Effector CD4-positive, alpha-beta T cell (primary cell): ENCODE data around the gene SMR3A. TPM values are rescaled to one million over a fixed set of nuclear protein-coding genes. Genes with fewer than 3 reads are reported as not detected.

Experiments used
- DNase-seq: peaks from one replicate; pipeline ENCODE4 v3.0.0-alpha.2; 2020
- total RNA-seq: gene quantifications from one replicate; lab custom pipeline; 2026; lab: John Stamatoyannopoulos, UW

SMR3A gene
- not detected for total RNA-seq

- no peak for DNase-seq
Observed at GRCh38 chr4:70360460-70360859, at the start of gene SMR3A. TSS of gene SMR3A (plus strand) at chr4:70360760. CDS start at chr4:70362116, 1,356 bp downstream.

- no peak for DNase-seq
Observed at GRCh38 chr4:70313736-70314135, 46.8 kb upstream of the SMR3A start.

GRCh38 chr4:70315928-70316327 lies 44.6 kb upstream of the SMR3A start:
- DNase-seq: no peak

- DNase-seq: no peak
Observed at GRCh38 chr4:70326052-70326451, 34.5 kb upstream of the SMR3A start.

- DNase-seq: no peak
Observed at GRCh38 chr4:70334681-70335080, 25.9 kb upstream of the SMR3A start, which contains the start of gene CABS1. TSS of gene CABS1 (plus strand) at chr4:70334981. CDS start at chr4:70335040, 59 bp downstream.

GRCh38 chr4:70336043-70336442 lies 24.5 kb upstream of the SMR3A start:
- no peak for DNase-seq

- no peak for DNase-seq
Observed at GRCh38 chr4:70337886-70338420, 22.6 kb upstream of the SMR3A start.

- no peak for DNase-seq
Observed at GRCh38 chr4:70356185-70356584, 4.4 kb upstream of the SMR3A start.

- DNase-seq: no peak
Observed at GRCh38 chr4:70359115-70359661, 1.4 kb upstream of the SMR3A start.

GRCh38 chr4:70364002-70364401 lies 3.4 kb downstream of the SMR3A start:
- no peak for DNase-seq

- no peak for DNase-seq
Observed at GRCh38 chr4:70365479-70365878, 4.9 kb downstream of the SMR3A start.

- DNase-seq: no peak
Observed at GRCh38 chr4:70367813-70368212, 7.3 kb downstream of the SMR3A start.

- no peak for DNase-seq
Observed at GRCh38 chr4:70371987-70372386, 11.4 kb downstream of the SMR3A start.

GRCh38 chr4:70372760-70373159 lies 12.2 kb downstream of the SMR3A start:
- DNase-seq: no peak

GRCh38 chr4:70380578-70380977 lies 20.0 kb downstream of the SMR3A start:
- no peak for DNase-seq

GRCh38 chr4:70382691-70383181 lies 22.2 kb downstream of the SMR3A start, which contains the start of gene SMR3B:
TSS of gene SMR3B (plus strand) at chr4:70383131. CDS start at chr4:70384511, 1,380 bp downstream.
- DNase-seq: no peak

- DNase-seq: no peak
Observed at GRCh38 chr4:70392057-70392776, 31.7 kb downstream of the SMR3A start.

- no peak for DNase-seq
Observed at GRCh38 chr4:70397580-70397979, 37.0 kb downstream of the SMR3A start, which contains the start of gene OPRPN. TSS of gene OPRPN (plus strand) at chr4:70397940. CDS start at chr4:70399286, 1,346 bp downstream.

- no peak for DNase-seq
Observed at GRCh38 chr4:70399319-70399718, 38.8 kb downstream of the SMR3A start.

GRCh38 chr4:70402762-70403161 lies 42.2 kb downstream of the SMR3A start:
- no peak for DNase-seq

- DNase-seq: no peak
Observed at GRCh38 chr4:70405765-70406164, 45.2 kb downstream of the SMR3A start.
